ENCODE results near the gene RAD51B.

RAD51B gene

GRCh38 chr14:68246074-68246785 is 426.7 kb downstream of the RAD51B start:
- Histone ChIP-seq H3K36me3 (ENCODE audit: control insufficient read depth, insufficient read depth, low read length) (no peaks in the 10 kb centered on the region), H3K4me3 (replicated peaks; ENCODE audit: low read depth, low read length) (no peak overlapping the region), H3K27me3 (replicated peaks; ENCODE audit: control insufficient read depth, insufficient read depth, low read length) (no peaks in the 10 kb centered on the region)
- no peak for TF ChIP-seq CTCF (IDR thresholded peaks at IDR 0.05; ENCODE audit: insufficient read depth, low read length, poor library complexity, severe bottlenecking)
- no peak for DNase-seq (ENCODE audit: extremely low read depth, insufficient read length)

- Histone ChIP-seq H3K36me3 (ENCODE audit: control insufficient read depth, insufficient read depth, low read length) (no peaks in the 10 kb centered on the region), H3K4me3 (replicated peaks; ENCODE audit: low read depth, low read length) (no peak overlapping the region)
Measured at GRCh38 chr14:68246786-68247105, 427.2 kb downstream of the RAD51B start.

GRCh38 chr14:68247274-68247673 is 427.7 kb downstream of the RAD51B start:
- no peak for DNase-seq (ENCODE audit: extremely low read depth, insufficient read length)
- Histone ChIP-seq H3K4me3 (replicated peaks; ENCODE audit: low read depth, low read length) (no peak overlapping the region), H3K27me3 (replicated peaks; ENCODE audit: control insufficient read depth, insufficient read depth, low read length) (no peaks in the 10 kb centered on the region), H3K36me3 (ENCODE audit: control insufficient read depth, insufficient read depth, low read length) (no peaks in the 10 kb centered on the region)
- no peak for TF ChIP-seq CTCF (IDR thresholded peaks at IDR 0.05; ENCODE audit: insufficient read depth, low read length, poor library complexity, severe bottlenecking)

More at GRCh38 chr14:68246786-68247105, 427.2 kb downstream of the RAD51B start:
- no peak for DNase-seq (ENCODE audit: extremely low read depth, insufficient read length)
- no peak for TF ChIP-seq CTCF (IDR thresholded peaks at IDR 0.05; ENCODE audit: insufficient read depth, low read length, poor library complexity, severe bottlenecking)
- no peaks in the 10 kb centered on the region for H3K27me3 ChIP-seq (replicated peaks; ENCODE audit: control insufficient read depth, insufficient read depth, low read length)

- Histone ChIP-seq H3K36me3 (ENCODE audit: control insufficient read depth, insufficient read depth, low read length) (no peaks in the 10 kb centered on the region), H3K4me3 (replicated peaks; ENCODE audit: low read depth, low read length) (no peak overlapping the region), H3K27me3 (replicated peaks; ENCODE audit: control insufficient read depth, insufficient read depth, low read length) (no peaks in the 10 kb centered on the region)
- DNase-seq (ENCODE audit: extremely low read depth, insufficient read length): no peak
- no peak for TF ChIP-seq CTCF (IDR thresholded peaks at IDR 0.05; ENCODE audit: insufficient read depth, low read length, poor library complexity, severe bottlenecking)
Measured at GRCh38 chr14:68247676-68248268, 428.2 kb downstream of the RAD51B start.

GRCh38 chr14:68248481-68249255 is 429.1 kb downstream of the RAD51B start:
- peak; percentile 34 for DNase-seq (ENCODE audit: extremely low read depth, insufficient read length)
- Histone ChIP-seq H3K4me3 (replicated peaks; ENCODE audit: low read depth, low read length) (no peak overlapping the region), H3K36me3 (ENCODE audit: control insufficient read depth, insufficient read depth, low read length) (no peaks in the 10 kb centered on the region), H3K27me3 (replicated peaks; ENCODE audit: control insufficient read depth, insufficient read depth, low read length) (no peaks in the 10 kb centered on the region)
- TF ChIP-seq CTCF (IDR thresholded peaks at IDR 0.05; ENCODE audit: insufficient read depth, low read length, poor library complexity, severe bottlenecking): peak; percentile 24
